ENCODE results near the gene KLF3. TPM values are rescaled to one million over a fixed set of nuclear protein-coding genes. Genes with fewer than 3 reads are reported as not detected.
A peak's percentile ranks its signal among the peaks of the same experiment; 100 is the strongest.

The KLF3 gene
- total RNA-seq, 1 donor from 2014 or later = 62.0 TPM

- no peaks in the 10 kb centered on the region for H3K9me3 Mint-ChIP-seq
- peak overlapping the region; percentile 100 for H3K27ac Mint-ChIP-seq
- DNase-seq (ENCODE audit: extremely low spot score, unreplicated experiment) = no peak
- H3K36me3 Mint-ChIP-seq = peaks cover 18% of the 10 kb centered on the region
- peaks cover 60% of the 10 kb centered on the region for H3K4me1 Mint-ChIP-seq (ENCODE audit: unreplicated experiment)
- H3K4me3 Mint-ChIP-seq = peak overlapping the region; percentile 71
- TF ChIP-seq, protein P1, sequence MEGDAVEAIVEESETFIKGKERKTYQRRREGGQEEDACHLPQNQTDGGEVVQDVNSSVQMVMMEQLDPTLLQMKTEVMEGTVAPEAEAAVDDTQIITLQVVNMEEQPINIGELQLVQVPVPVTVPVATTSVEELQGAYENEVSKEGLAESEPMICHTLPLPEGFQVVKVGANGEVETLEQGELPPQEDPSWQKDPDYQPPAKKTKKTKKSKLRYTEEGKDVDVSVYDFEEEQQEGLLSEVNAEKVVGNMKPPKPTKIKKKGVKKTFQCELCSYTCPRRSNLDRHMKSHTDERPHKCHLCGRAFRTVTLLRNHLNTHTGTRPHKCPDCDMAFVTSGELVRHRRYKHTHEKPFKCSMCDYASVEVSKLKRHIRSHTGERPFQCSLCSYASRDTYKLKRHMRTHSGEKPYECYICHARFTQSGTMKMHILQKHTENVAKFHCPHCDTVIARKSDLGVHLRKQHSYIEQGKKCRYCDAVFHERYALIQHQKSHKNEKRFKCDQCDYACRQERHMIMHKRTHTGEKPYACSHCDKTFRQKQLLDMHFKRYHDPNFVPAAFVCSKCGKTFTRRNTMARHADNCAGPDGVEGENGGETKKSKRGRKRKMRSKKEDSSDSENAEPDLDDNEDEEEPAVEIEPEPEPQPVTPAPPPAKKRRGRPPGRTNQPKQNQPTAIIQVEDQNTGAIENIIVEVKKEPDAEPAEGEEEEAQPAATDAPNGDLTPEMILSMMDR (conservative IDR thresholded peaks at IDR 0.05) = no peak
- peaks cover 3% of the 10 kb centered on the region for H3K27me3 Mint-ChIP-seq
Measured at GRCh38 chr4:38668203-38668971, 4.4 kb downstream of the KLF3 start.

DNA sequence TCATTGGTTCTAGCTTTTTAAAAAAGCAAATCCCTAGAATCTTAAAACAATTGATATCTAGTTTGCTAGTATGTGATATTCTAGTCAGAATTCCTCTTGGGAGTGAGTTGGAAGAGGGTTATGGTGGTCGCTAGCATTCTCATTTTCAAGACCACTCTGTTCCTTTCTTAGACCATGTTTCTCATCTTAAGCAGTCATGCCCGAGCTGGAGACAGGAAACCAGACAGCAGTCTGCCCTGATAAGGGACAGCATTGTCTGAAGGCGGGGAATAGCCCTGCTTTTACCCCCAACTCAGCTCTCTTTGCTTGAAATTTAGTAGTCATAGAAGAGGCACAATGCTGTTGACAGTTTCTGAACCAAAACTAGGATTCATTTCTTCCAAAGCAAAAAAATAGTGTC lies 5.2 kb downstream of the KLF3 start:
- Mint-ChIP-seq H3K36me3 (peaks cover 18% of the 10 kb centered on the region), H3K27me3 (peaks cover 3% of the 10 kb centered on the region), H3K4me1 (ENCODE audit: unreplicated experiment) (peaks cover 69% of the 10 kb centered on the region), H3K4me3 (peak overlapping the region; percentile 71), H3K27ac (peak overlapping the region; percentile 70), H3K9me3 (no peaks in the 10 kb centered on the region)
- DNase-seq (ENCODE audit: extremely low spot score, unreplicated experiment) = no peak
- TF ChIP-seq, protein P1 (conservative IDR thresholded peaks at IDR 0.05) = no peak

GRCh38 chr4:38670109-38670901 lies 6.3 kb downstream of the KLF3 start:
- Mint-ChIP-seq H3K4me3 (peak overlapping the region; percentile 83), H3K4me1 (ENCODE audit: unreplicated experiment) (peaks cover 75% of the 10 kb centered on the region), H3K27ac (peak overlapping the region; percentile 93), H3K27me3 (peaks cover 3% of the 10 kb centered on the region), H3K36me3 (peaks cover 14% of the 10 kb centered on the region), H3K9me3 (no peaks in the 10 kb centered on the region)
- DNase-seq (ENCODE audit: extremely low spot score, unreplicated experiment) = no peak
- TF ChIP-seq, protein P1 (conservative IDR thresholded peaks at IDR 0.05) = no peak

DNA sequence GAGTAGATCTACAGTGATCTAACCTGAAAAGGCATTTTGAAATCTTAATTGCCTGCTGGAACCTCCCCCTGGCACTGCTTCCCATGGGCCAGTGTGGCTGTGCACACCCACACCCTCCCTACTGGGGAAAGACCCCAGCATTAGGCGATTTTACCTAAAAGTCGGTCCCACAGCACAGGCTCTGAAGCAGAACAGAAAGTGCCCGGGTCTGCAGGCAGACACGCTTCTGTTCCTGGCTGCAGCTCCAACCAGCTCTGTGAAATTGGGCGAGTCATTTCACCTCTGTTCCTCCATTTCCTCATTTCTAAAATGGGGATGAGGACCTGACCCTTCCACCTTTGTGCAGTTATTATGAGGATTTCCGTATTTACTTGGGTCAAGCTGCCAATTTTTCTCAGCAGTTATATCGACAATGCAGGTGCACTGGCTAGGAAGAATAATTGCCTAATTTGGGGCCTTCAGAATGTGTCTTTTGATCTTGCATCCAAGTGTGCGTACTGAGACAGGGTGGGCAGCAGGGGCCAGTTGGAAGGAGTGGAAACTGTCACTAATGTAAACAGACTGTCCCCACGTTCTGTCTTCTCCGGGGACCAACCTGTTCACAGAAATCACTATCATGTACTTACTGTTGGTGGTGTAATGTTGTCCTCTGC lies 7.1 kb downstream of the KLF3 start:
- H3K4me1 Mint-ChIP-seq (ENCODE audit: unreplicated experiment) = peaks cover 83% of the 10 kb centered on the region
- DNase-seq (ENCODE audit: extremely low spot score, unreplicated experiment) = no peak
- H3K27me3 Mint-ChIP-seq = peaks cover 3% of the 10 kb centered on the region
- peak overlapping the region; percentile 83 for H3K4me3 Mint-ChIP-seq
- H3K27ac Mint-ChIP-seq = peak overlapping the region; percentile 93
- H3K9me3 Mint-ChIP-seq = no peaks in the 10 kb centered on the region
- TF ChIP-seq, protein P1 (conservative IDR thresholded peaks at IDR 0.05) = no peak
- H3K36me3 Mint-ChIP-seq = peaks cover 10% of the 10 kb centered on the region

GRCh38 chr4:38671592-38671940 lies 7.6 kb downstream of the KLF3 start:
- Mint-ChIP-seq H3K9me3 (no peaks in the 10 kb centered on the region), H3K4me3 (peak overlapping the region; percentile 83), H3K36me3 (peaks cover 8% of the 10 kb centered on the region), H3K27ac (peak overlapping the region; percentile 93), H3K4me1 (ENCODE audit: unreplicated experiment) (peaks cover 83% of the 10 kb centered on the region), H3K27me3 (peaks cover 3% of the 10 kb centered on the region)
- TF ChIP-seq, protein P1 (conservative IDR thresholded peaks at IDR 0.05) = no peak
- no peak for DNase-seq (ENCODE audit: extremely low spot score, unreplicated experiment)

Measured in type B pancreatic cell (in vitro differentiated cells).